HepG2 (cell line): ENCODE results near the gene PKLR. TPM values are rescaled to one million over a fixed set of nuclear protein-coding genes. Genes with fewer than 3 reads are reported as not detected.

Experiments used
- ADNP ChIP-seq: sonication (generic); formaldehyde crosslinking; IDR thresholded peaks from 2 replicates; pipeline ENCODE4 v1.4.0; 2020; ENCODE audit warnings: missing genetic modification reagents
- CSRNP2 ChIP-seq: sonication (generic); formaldehyde crosslinking; conservative IDR thresholded peaks from 2 replicates; pipeline ENCODE4 v1.8.0; 2022; ENCODE audit warnings: low read depth, missing genetic modification reagents
- GFI1 ChIP-seq: sonication (generic); formaldehyde crosslinking; IDR thresholded peaks from 2 replicates; pipeline ENCODE4 v1.5.0; 2020; ENCODE audit warnings: missing genetic modification reagents, mild to moderate bottlenecking, borderline replicate concordance
- GPBP1L1 ChIP-seq: sonication (generic); formaldehyde crosslinking; IDR thresholded peaks from 2 replicates; pipeline ENCODE4 v1.5.0; 2020; ENCODE audit warnings: mild to moderate bottlenecking, missing genetic modification reagents
- HDAC2 ChIP-seq: sonication (generic); formaldehyde crosslinking; IDR thresholded peaks from 2 replicates; pipeline ENCODE4 v1.4.0; 2020; ENCODE audit warnings: missing genetic modification reagents
- KMT2B ChIP-seq: IDR thresholded peaks from 2 replicates; pipeline ENCODE4 v1.6.1; 2016; ENCODE audit warnings: missing genetic modification reagents, missing compliant biosample characterization
- MXD4 ChIP-seq: IDR thresholded peaks from 2 replicates; pipeline ENCODE4 v1.6.1; 2016; ENCODE audit warnings: mild to moderate bottlenecking, missing biosample characterization, missing genetic modification reagents
- PBX3 ChIP-seq: sonication (generic); formaldehyde crosslinking; IDR thresholded peaks from 2 replicates; pipeline ENCODE4 v1.8.1; 2023; ENCODE audit warnings: missing genetic modification reagents, inconsistent platforms, borderline replicate concordance
- PRPF4 ChIP-seq: fragments of 200-400 bp; formaldehyde crosslinking; IDR thresholded peaks from 2 replicates; pipeline ENCODE4 v1.6.1; 2016; ENCODE audit warnings: low read length, low read depth; ENCODE audit not compliant: poor library complexity, severe bottlenecking
- RFXAP ChIP-seq: sonication (generic); formaldehyde crosslinking; IDR thresholded peaks from 2 replicates; pipeline ENCODE4 v1.4.0; 2020; ENCODE audit warnings: missing genetic modification reagents, borderline replicate concordance
- SAFB2 ChIP-seq: sonication (generic); formaldehyde crosslinking; IDR thresholded peaks from 2 replicates; pipeline ENCODE4 v1.5.1; 2020; ENCODE audit warnings: missing genetic modification reagents, low read depth, mild to moderate bottlenecking, borderline replicate concordance
- SIX1 ChIP-seq: sonication (generic); formaldehyde crosslinking; IDR thresholded peaks from 2 replicates; pipeline ENCODE4 v1.4.0; 2020; ENCODE audit warnings: missing genetic modification reagents, borderline replicate concordance
- SP5 ChIP-seq: IDR thresholded peaks from 2 replicates; pipeline ENCODE4 v1.6.1; 2016; ENCODE audit warnings: low read depth, borderline replicate concordance
- SRSF1 ChIP-seq: fragments of 200-400 bp; formaldehyde crosslinking; optimal IDR thresholded peaks from 2 replicates; pipeline ENCODE3; 2017; ENCODE audit warnings: mild to moderate bottlenecking, low read depth, low read length, moderate library complexity
- STAT5B ChIP-seq: sonication (generic); formaldehyde crosslinking; IDR thresholded peaks from 2 replicates; pipeline ENCODE4 v1.4.0; 2020; ENCODE audit warnings: missing genetic modification reagents
- SUZ12 ChIP-seq: fragments of 150-350 bp; IDR thresholded peaks from 2 replicates; pipeline ENCODE4 v1.6.1; 2014; ENCODE audit warnings: low read depth, low read length
- TOE1 ChIP-seq: sonication (generic); formaldehyde crosslinking; IDR thresholded peaks from 2 replicates; pipeline ENCODE4 v1.4.0; 2020; ENCODE audit warnings: mild to moderate bottlenecking, missing genetic modification reagents
- TSC22D2 ChIP-seq: sonication (generic); formaldehyde crosslinking; IDR thresholded peaks from 2 replicates; pipeline ENCODE4 v1.5.1; 2020; ENCODE audit warnings: missing genetic modification reagents, mild to moderate bottlenecking, borderline replicate concordance
- ZNF121 ChIP-seq: sonication (generic); formaldehyde crosslinking; IDR thresholded peaks from 2 replicates; pipeline ENCODE4 v1.5.0; 2020; ENCODE audit warnings: mild to moderate bottlenecking, missing genetic modification reagents
- ZNF280B ChIP-seq: sonication (generic); formaldehyde crosslinking; IDR thresholded peaks from 2 replicates; pipeline ENCODE4 v1.5.0; 2020; ENCODE audit warnings: missing genetic modification reagents, mild to moderate bottlenecking, borderline replicate concordance
- ZNF30 ChIP-seq: sonication (generic); formaldehyde crosslinking; IDR thresholded peaks from 2 replicates; pipeline ENCODE4 v1.5.0; 2020; ENCODE audit warnings: mild to moderate bottlenecking, missing genetic modification reagents
- ZNF34 ChIP-seq: sonication (generic); formaldehyde crosslinking; IDR thresholded peaks from 2 replicates; pipeline ENCODE4 v1.4.0; 2020; ENCODE audit warnings: mild to moderate bottlenecking, missing genetic modification reagents, borderline replicate concordance
- ZNF367 ChIP-seq: sonication (generic); formaldehyde crosslinking; IDR thresholded peaks from 2 replicates; pipeline ENCODE4 v1.4.0; 2020; ENCODE audit warnings: missing genetic modification reagents, borderline replicate concordance
- ZNF441 ChIP-seq: sonication (generic); formaldehyde crosslinking; IDR thresholded peaks from 2 replicates; pipeline ENCODE4 v1.7.0; 2021; ENCODE audit warnings: missing genetic modification reagents, borderline replicate concordance
- ZNF737 ChIP-seq: sonication (generic); formaldehyde crosslinking; IDR thresholded peaks from 2 replicates; pipeline ENCODE4 v1.5.0; 2020; ENCODE audit warnings: missing genetic modification reagents, mild to moderate bottlenecking, borderline replicate concordance
- polyA plus RNA-seq, 8 experiments: library from polyadenylated mRNA; depleted of rRNA in 3 of 8; stranded (reverse) in 7 of 8; unstranded in 1 of 8; fragments of >200 nt; fragmentation: Illumina TruSeq in 4 of 8; extraction: Trizol in 4 of 8; gene quantifications; 2 replicates each; pipeline versions ENCODE4 v1.2.1 to v1.2.3, GENCODE V29; 2011 to 2016; ENCODE audit warnings: low read depth in 4 of 8, missing spikeins in 1 of 8, mixed read lengths in 1 of 8; ENCODE audit not compliant: insufficient read depth in 1 of 8
- total RNA-seq, 5 experiments: library from RNA; depleted of rRNA; stranded (reverse); fragments of >200 nt; fragmentation: Illumina TruSeq; extraction: Trizol; gene quantifications; 2 replicates each; pipeline ENCODE4 v1.2.3, GENCODE V29; 2016; ENCODE audit warnings: low read depth in 1 of 5

The PKLR gene
- total and polyA plus RNA-seq, 2 of the 13 experiments (the other 11 are each of a cell fraction or from before 2014, with no cell fraction given) = 10.3 to 29.3 TPM

- TF ChIP-seq PBX3 (CRISPR knock-in tag) = no peak
- TF ChIP-seq SP5 (CRISPR knock-in tag) = peak; percentile 46; the same call in 1 of the 2 replicates
- TF ChIP-seq SAFB2 (CRISPR knock-in tag) = no peak
- no peak for TF ChIP-seq ZNF441 (CRISPR knock-in tag)
- no peak for TF ChIP-seq ZNF367 (CRISPR knock-in tag)
- peak; percentile 62; the same call in 1 of the 2 replicates for TF ChIP-seq MXD4 (CRISPR knock-in tag)
- peak; percentile 76 for TF ChIP-seq SUZ12
- TF ChIP-seq GPBP1L1 (CRISPR knock-in tag) = no peak
- TF ChIP-seq KMT2B (CRISPR knock-in tag) = peak; percentile 66
- TF ChIP-seq ZNF737 (CRISPR knock-in tag) = no peak
- TF ChIP-seq STAT5B (CRISPR knock-in tag) = no peak
- no peak for TF ChIP-seq TSC22D2 (CRISPR knock-in tag)
- TF ChIP-seq SIX1 (CRISPR knock-in tag) = no peak
- no peak for TF ChIP-seq GFI1 (CRISPR knock-in tag)
- TF ChIP-seq CSRNP2 (CRISPR knock-in tag) = no peak
- TF ChIP-seq SRSF1 = no peak
- no peak for TF ChIP-seq ADNP
- TF ChIP-seq ZNF121 (CRISPR knock-in tag) = no peak
- TF ChIP-seq ZNF280B (CRISPR knock-in tag) = no peak
- 0 out of 2 replicates have a peak, but pooled peaks have one; percentile 33 for TF ChIP-seq ZNF34 (CRISPR knock-in tag)
- TF ChIP-seq HDAC2 = peak; percentile 28; the same call in 1 of the 2 replicates
- no peak for TF ChIP-seq PRPF4
- TF ChIP-seq TOE1 = no peak
- peak; percentile 64; the same call in 1 of the 2 replicates for TF ChIP-seq RFXAP (CRISPR knock-in tag)
- no peak for TF ChIP-seq ZNF30 (CRISPR knock-in tag)
Observed at GRCh38 chr1:155255243-155256007, 45.8 kb downstream of the PKLR start, which contains the start of gene ENTREP3 (continued).
